ENCODE measurements around the gene ACAD8. TPM values are rescaled to one million over a fixed set of nuclear protein-coding genes. Genes with fewer than 3 reads are reported as not detected.

The ACAD8 gene
- polyA plus RNA-seq, 1 donor (not counting 4 experiments of a cell fraction or from before 2014, with no cell fraction given), result 21.7 TPM

DNA sequence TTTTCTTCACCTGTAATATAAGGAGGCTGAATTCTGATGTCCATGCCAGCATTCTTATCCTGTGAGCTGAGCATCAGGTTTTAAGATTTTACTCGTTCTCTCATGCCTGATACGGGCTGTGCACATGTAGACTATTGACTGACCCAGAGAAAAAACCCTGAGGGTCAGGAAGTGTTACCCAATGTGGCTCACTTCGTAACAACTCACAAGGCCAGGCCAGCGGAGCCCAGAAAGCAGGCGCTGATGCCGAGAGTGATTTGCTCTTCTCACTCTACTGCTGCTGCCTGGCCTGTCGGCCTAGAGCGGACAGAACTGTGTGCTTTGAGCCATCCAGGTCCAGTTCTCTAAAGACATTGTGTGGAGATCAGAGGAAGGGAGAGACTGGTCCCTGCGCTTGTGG, 11.0 kb upstream of the ACAD8 start:
- no peaks in the 10 kb centered on the region for H3K9me1 ChIP-seq (ENCODE audit: control insufficient read depth, extremely low read depth, insufficient read depth, low read length)
- peaks cover 2% of the 10 kb centered on the region for H3K4me1 ChIP-seq (ENCODE audit: control insufficient read depth, extremely low read depth, insufficient read depth, low read length)
- H3K27ac ChIP-seq (ENCODE audit: control insufficient read depth, insufficient read depth, low read length), result no peak overlapping the region
- H2AFZ ChIP-seq (ENCODE audit: control insufficient read depth, low read length), result no peak overlapping the region
- no peak overlapping the region for H3K9ac ChIP-seq (ENCODE audit: control insufficient read depth, extremely low read depth, insufficient read depth, low read length)
- H3K4me2 ChIP-seq (ENCODE audit: control insufficient read depth, extremely low read depth, insufficient read depth, low read depth, low read length), result no peak overlapping the region
- no peak for TF ChIP-seq EZH2 (IDR thresholded peaks at IDR 0.05; ENCODE audit: low read length)
- TF ChIP-seq, protein P1, sequence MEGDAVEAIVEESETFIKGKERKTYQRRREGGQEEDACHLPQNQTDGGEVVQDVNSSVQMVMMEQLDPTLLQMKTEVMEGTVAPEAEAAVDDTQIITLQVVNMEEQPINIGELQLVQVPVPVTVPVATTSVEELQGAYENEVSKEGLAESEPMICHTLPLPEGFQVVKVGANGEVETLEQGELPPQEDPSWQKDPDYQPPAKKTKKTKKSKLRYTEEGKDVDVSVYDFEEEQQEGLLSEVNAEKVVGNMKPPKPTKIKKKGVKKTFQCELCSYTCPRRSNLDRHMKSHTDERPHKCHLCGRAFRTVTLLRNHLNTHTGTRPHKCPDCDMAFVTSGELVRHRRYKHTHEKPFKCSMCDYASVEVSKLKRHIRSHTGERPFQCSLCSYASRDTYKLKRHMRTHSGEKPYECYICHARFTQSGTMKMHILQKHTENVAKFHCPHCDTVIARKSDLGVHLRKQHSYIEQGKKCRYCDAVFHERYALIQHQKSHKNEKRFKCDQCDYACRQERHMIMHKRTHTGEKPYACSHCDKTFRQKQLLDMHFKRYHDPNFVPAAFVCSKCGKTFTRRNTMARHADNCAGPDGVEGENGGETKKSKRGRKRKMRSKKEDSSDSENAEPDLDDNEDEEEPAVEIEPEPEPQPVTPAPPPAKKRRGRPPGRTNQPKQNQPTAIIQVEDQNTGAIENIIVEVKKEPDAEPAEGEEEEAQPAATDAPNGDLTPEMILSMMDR (optimal IDR thresholded peaks at IDR 0.05 in 1 of 3, IDR thresholded peaks at IDR 0.05 in 1 of 3, conservative IDR thresholded peaks at IDR 0.05 in 1 of 3; ENCODE audit: extremely low read depth in 1 of 3, insufficient read depth in 2 of 3, low read length in 3 of 3), result no peak
- dilution Hi-C loops (cut with MboI; ENCODE audit: extremely low pct_ligation_motif_present, low sequenced_read_pairs), result no loop called here
- no peaks in the 10 kb centered on the region for H3K79me2 ChIP-seq (ENCODE audit: control insufficient read depth, insufficient read depth, low read length)
- no peaks in the 10 kb centered on the region for H4K20me1 ChIP-seq (ENCODE audit: control insufficient read depth, extremely low read depth, insufficient read depth, low read length)
- H3K36me3 ChIP-seq (ENCODE audit: control insufficient read depth in 2 of 2, extremely low read depth in 1 of 2, insufficient read depth in 2 of 2, low read length in 2 of 2), result peaks cover 31 to 47% of the 10 kb centered on the region in 2 experiments
- H3K9me3 ChIP-seq (ENCODE audit: control insufficient read depth, low read depth, low read length), result no peaks in the 10 kb centered on the region
- H3K27me3 ChIP-seq (ENCODE audit: control insufficient read depth, extremely low read depth, insufficient read depth, low read length), result no peaks in the 10 kb centered on the region
- H3K4me3 ChIP-seq (ENCODE audit: control insufficient read depth in 2 of 3, extremely low read depth in 1 of 3, insufficient read depth in 2 of 3, low read depth in 1 of 3, low read length in 3 of 3), result no peak overlapping the region
- DNase-seq (ENCODE audit: low read depth, low spot score), result no peak
- FAIRE-seq, result no peak

DNA sequence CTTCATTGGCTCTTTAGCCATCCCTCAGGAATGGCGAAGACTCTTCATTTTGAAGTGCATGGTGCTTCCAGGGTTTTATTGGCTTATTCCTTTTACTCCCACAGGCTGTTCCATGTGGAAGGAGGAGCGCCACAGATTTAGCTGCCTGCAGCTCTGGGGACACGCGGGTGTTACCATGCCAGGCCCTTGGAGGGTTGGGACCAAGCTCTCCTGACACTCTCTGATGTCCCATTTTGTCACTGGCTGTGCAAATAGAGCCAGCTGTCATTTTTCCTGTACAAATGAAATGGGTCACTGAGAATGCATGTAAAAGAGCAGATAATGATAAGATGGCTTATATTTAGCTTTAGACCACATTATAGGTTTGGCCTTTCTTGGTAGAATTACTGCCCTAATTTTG, 9.5 kb upstream of the ACAD8 start:
- dilution Hi-C loops (cut with MboI; ENCODE audit: extremely low pct_ligation_motif_present, low sequenced_read_pairs), result no loop called here
- peaks cover 2% of the 10 kb centered on the region for H3K4me1 ChIP-seq (ENCODE audit: control insufficient read depth, extremely low read depth, insufficient read depth, low read length)
- H3K4me3 ChIP-seq (ENCODE audit: control insufficient read depth in 2 of 3, extremely low read depth in 1 of 3, insufficient read depth in 2 of 3, low read depth in 1 of 3, low read length in 3 of 3), result no peak overlapping the region
- H3K9ac ChIP-seq (ENCODE audit: control insufficient read depth, extremely low read depth, insufficient read depth, low read length), result no peak overlapping the region
- FAIRE-seq, result no peak
- H3K4me2 ChIP-seq (ENCODE audit: control insufficient read depth, extremely low read depth, insufficient read depth, low read depth, low read length), result no peak overlapping the region
- no peak overlapping the region for H2AFZ ChIP-seq (ENCODE audit: control insufficient read depth, low read length)
- no peaks in the 10 kb centered on the region for H4K20me1 ChIP-seq (ENCODE audit: control insufficient read depth, extremely low read depth, insufficient read depth, low read length)
- H3K79me2 ChIP-seq (ENCODE audit: control insufficient read depth, insufficient read depth, low read length), result no peaks in the 10 kb centered on the region
- no peaks in the 10 kb centered on the region for H3K9me3 ChIP-seq (ENCODE audit: control insufficient read depth, low read depth, low read length)
- peaks cover 38 to 41% of the 10 kb centered on the region in 2 experiments for H3K36me3 ChIP-seq (ENCODE audit: control insufficient read depth in 2 of 2, extremely low read depth in 1 of 2, insufficient read depth in 2 of 2, low read length in 2 of 2)
- no peak overlapping the region for H3K27ac ChIP-seq (ENCODE audit: control insufficient read depth, insufficient read depth, low read length)
- DNase-seq (ENCODE audit: low read depth, low spot score), result no peak
- H3K9me1 ChIP-seq (ENCODE audit: control insufficient read depth, extremely low read depth, insufficient read depth, low read length), result no peaks in the 10 kb centered on the region
- TF ChIP-seq, protein P1 (optimal IDR thresholded peaks at IDR 0.05 in 1 of 3, IDR thresholded peaks at IDR 0.05 in 1 of 3, conservative IDR thresholded peaks at IDR 0.05 in 1 of 3; ENCODE audit: extremely low read depth in 1 of 3, insufficient read depth in 2 of 3, low read length in 3 of 3), result no peak
- TF ChIP-seq EZH2 (IDR thresholded peaks at IDR 0.05; ENCODE audit: low read length), result no peak
- no peaks in the 10 kb centered on the region for H3K27me3 ChIP-seq (ENCODE audit: control insufficient read depth, extremely low read depth, insufficient read depth, low read length)

Measured in keratinocyte (primary cell).